Neural progenitor cell (in vitro differentiated cells): ENCODE results near the gene IGSF6. TPM values are rescaled to one million over a fixed set of nuclear protein-coding genes. Genes with fewer than 3 reads are reported as not detected.
A peak's percentile ranks its signal among the peaks of the same experiment; 100 is the strongest.

Source experiments
- DNase-seq: peaks from one replicate; pipeline ENCODE4 v3.0.0-alpha.2; 2016; ENCODE audit warnings: low spot score
- H2AFZ ChIP-seq: fragments of 200-600 bp; sonication (generic); replicated peaks from 2 replicates; pipeline ENCODE4 v1.6.1; 2016; ENCODE audit warnings: antibody characterized with exemption
- H3F3A ChIP-seq: fragments of 200-600 bp; sonication (generic); 2 replicates; pipeline ENCODE4 v1.6.1; 2016; ENCODE audit warnings: antibody characterized with exemption, low read depth
- H3K27ac ChIP-seq: fragments of 200-600 bp; sonication (generic); 2 replicates; pipeline ENCODE4 v1.5.1; 2016; ENCODE audit warnings: mild to moderate bottlenecking
- H3K27me3 ChIP-seq: fragments of 200-600 bp; sonication (generic); 2 replicates; pipeline ENCODE4 v1.6.1; 2016; ENCODE audit warnings: mild to moderate bottlenecking, moderate library complexity
- H3K36me3 ChIP-seq: fragments of 200-600 bp; sonication (generic); 2 replicates; pipeline ENCODE4 v1.5.1; 2016
- H3K4me1 ChIP-seq: fragments of 200-600 bp; sonication (generic); 2 replicates; pipeline ENCODE4 v1.6.1; 2016; ENCODE audit warnings: mixed run types
- H3K4me2 ChIP-seq: fragments of 200-600 bp; sonication (generic); 2 replicates; pipeline ENCODE4 v1.6.1; 2016
- H3K4me3 ChIP-seq: fragments of 200-600 bp; sonication (generic); 2 replicates; pipeline ENCODE4 v1.5.1; 2016
- H3K79me2 ChIP-seq: fragments of 200-600 bp; sonication (generic); 2 replicates; pipeline ENCODE4 v1.6.1; 2016; ENCODE audit warnings: low read depth
- H3K9ac ChIP-seq: fragments of 200-600 bp; sonication (generic); 2 replicates; pipeline ENCODE4 v1.6.1; 2016
- H3K9me3 ChIP-seq: fragments of 200-600 bp; sonication (generic); 2 replicates; pipeline ENCODE4 v1.5.1; 2016; ENCODE audit warnings: low read depth
- H4K20me1 ChIP-seq: fragments of 200-600 bp; sonication (generic); 2 replicates; pipeline ENCODE4 v1.6.1; 2016; ENCODE audit warnings: low read depth
- H3K27ac Mint-ChIP-seq: 3 replicates; pipeline ENCODE4 v1.8.0; 2021; ENCODE audit warnings: mixed read lengths
- H3K27me3 Mint-ChIP-seq: 2 replicates; pipeline ENCODE4 v1.8.0; 2022; ENCODE audit warnings: low read depth, mild to moderate bottlenecking, inconsistent platforms, moderate library complexity, mixed read lengths; ENCODE audit not compliant: insufficient read depth
- H3K36me3 Mint-ChIP-seq: 3 replicates; pipeline ENCODE4 v1.8.0; 2021; ENCODE audit warnings: mixed read lengths
- H3K4me1 Mint-ChIP-seq: 3 replicates; pipeline ENCODE4 v1.8.0; 2021; ENCODE audit warnings: mixed read lengths
- H3K4me3 Mint-ChIP-seq: 3 replicates; pipeline ENCODE4 v1.8.0; 2021; ENCODE audit warnings: mild to moderate bottlenecking, moderate library complexity, mixed read lengths
- H3K9me3 Mint-ChIP-seq: 3 replicates; pipeline ENCODE4 v1.8.0; 2020; ENCODE audit warnings: mixed read lengths
- CTCF ChIP-seq: fragments of 200-600 bp; sonication (generic); IDR thresholded peaks from 2 replicates; pipeline ENCODE4 v1.5.1; 2017; ENCODE audit warnings: antibody characterized with exemption, mild to moderate bottlenecking
- EZH2 ChIP-seq: fragments of 200-600 bp; sonication (generic); IDR thresholded peaks from 2 replicates; pipeline ENCODE4 v1.6.1; 2017; ENCODE audit warnings: antibody characterized with exemption, mild to moderate bottlenecking, moderate library complexity
- EZH2phosphoT487 ChIP-seq: fragments of 200-600 bp; sonication (generic); IDR thresholded peaks from 2 replicates; pipeline ENCODE4 v1.6.1; 2017; ENCODE audit warnings: antibody characterized with exemption
- total RNA-seq: library from RNA; depleted of rRNA; stranded (reverse); fragments of >200 nt; gene quantifications from 2 replicates; pipeline ENCODE4 v1.2.3, GENCODE V29; 2015; ENCODE audit warnings: low replicate concordance

Gene IGSF6
- total RNA-seq, 1 donor from 2014 or later, result not detected

DNA sequence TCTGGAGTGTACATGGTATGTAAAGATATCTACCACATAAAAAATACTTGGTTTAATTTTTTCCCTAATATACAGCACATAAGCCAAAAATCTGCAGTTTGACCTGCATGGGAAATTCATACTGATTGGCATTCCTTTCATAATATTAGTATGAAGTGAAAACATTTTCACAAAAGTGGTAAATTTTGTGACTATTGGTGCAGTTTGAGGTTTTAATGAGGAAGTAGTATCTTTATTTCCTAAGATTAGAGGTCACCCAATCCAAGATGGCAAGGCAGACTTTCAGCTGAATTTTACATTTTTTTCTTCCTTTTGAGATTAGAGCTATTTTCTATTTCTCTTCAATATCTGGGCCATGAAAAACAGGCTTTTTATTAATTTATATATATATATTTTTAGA, 31.8 kb downstream of the IGSF6 start:
- no peaks in the 10 kb centered on the region for H3K4me1 Mint-ChIP-seq
- H3K27me3 Mint-ChIP-seq, result no peaks in the 10 kb centered on the region
- no peak for TF ChIP-seq CTCF
- H3K4me3 Mint-ChIP-seq, result no peak overlapping the region
- H3K27ac Mint-ChIP-seq, result no peak overlapping the region
- no peaks in the 10 kb centered on the region for H3K27me3 ChIP-seq
- no peak overlapping the region for H3K9ac ChIP-seq
- peaks cover 3% of the 10 kb centered on the region for H4K20me1 ChIP-seq
- H3K79me2 ChIP-seq, result peaks cover 31% of the 10 kb centered on the region
- H3K36me3 ChIP-seq, result peaks cover 12% of the 10 kb centered on the region
- DNase-seq, result no peak
- no peak overlapping the region for H3K27ac ChIP-seq
- H3K4me1 ChIP-seq, result no peaks in the 10 kb centered on the region
- no peak overlapping the region for H3K4me2 ChIP-seq
- no peak overlapping the region for H2AFZ ChIP-seq
- no peak overlapping the region for H3K4me3 ChIP-seq
- peaks cover 17% of the 10 kb centered on the region for H3K36me3 Mint-ChIP-seq
- no peaks in the 10 kb centered on the region for H3F3A ChIP-seq
- no peaks in the 10 kb centered on the region for H3K9me3 ChIP-seq
- H3K9me3 Mint-ChIP-seq, result no peaks in the 10 kb centered on the region

- no peak overlapping the region for H2AFZ ChIP-seq
- H4K20me1 ChIP-seq, result peaks cover 3% of the 10 kb centered on the region
- TF ChIP-seq CTCF (no peak), EZH2 (no peak), EZH2phosphoT487 (no peak)
- Mint-ChIP-seq H3K9me3 (no peaks in the 10 kb centered on the region), H3K27me3 (no peaks in the 10 kb centered on the region), H3K36me3 (peaks cover 16% of the 10 kb centered on the region), H3K27ac (peak overlapping the region; percentile 33), H3K4me1 (no peaks in the 10 kb centered on the region), H3K4me3 (no peak overlapping the region)
- H3F3A ChIP-seq, result no peaks in the 10 kb centered on the region
- no peak overlapping the region for H3K27ac ChIP-seq
- H3K4me1 ChIP-seq, result no peaks in the 10 kb centered on the region
- H3K36me3 ChIP-seq, result peaks cover 8% of the 10 kb centered on the region
- H3K9ac ChIP-seq, result no peak overlapping the region
- H3K4me2 ChIP-seq, result no peak overlapping the region
- H3K27me3 ChIP-seq, result no peaks in the 10 kb centered on the region
- no peak overlapping the region for H3K4me3 ChIP-seq
- peaks cover 38% of the 10 kb centered on the region for H3K79me2 ChIP-seq
- no peak for DNase-seq
- no peaks in the 10 kb centered on the region for H3K9me3 ChIP-seq
Measured at GRCh38 chr16:21619765-21620425, 32.5 kb downstream of the IGSF6 start.

GRCh38 chr16:21618281-21618680, 34.1 kb downstream of the IGSF6 start:
- DNase-seq, result no peak
- H3K9me3 Mint-ChIP-seq, result no peaks in the 10 kb centered on the region
- no peak for TF ChIP-seq EZH2phosphoT487
- TF ChIP-seq CTCF, result no peak
- no peak for TF ChIP-seq EZH2
- peaks cover 15% of the 10 kb centered on the region for H4K20me1 ChIP-seq
- no peak overlapping the region for H3K27ac Mint-ChIP-seq
- no peak overlapping the region for H2AFZ ChIP-seq
- no peak overlapping the region for H3K27ac ChIP-seq
- no peaks in the 10 kb centered on the region for H3K4me1 Mint-ChIP-seq
- peaks cover 54% of the 10 kb centered on the region for H3K79me2 ChIP-seq
- no peaks in the 10 kb centered on the region for H3K4me1 ChIP-seq
- no peak overlapping the region for H3K9ac ChIP-seq
- no peak overlapping the region for H3K4me2 ChIP-seq
- peaks cover 7% of the 10 kb centered on the region for H3K36me3 ChIP-seq
- H3K27me3 ChIP-seq, result no peaks in the 10 kb centered on the region
- H3K9me3 ChIP-seq, result no peaks in the 10 kb centered on the region
- H3K36me3 Mint-ChIP-seq, result peaks cover 16% of the 10 kb centered on the region
- no peaks in the 10 kb centered on the region for H3K27me3 Mint-ChIP-seq
- no peaks in the 10 kb centered on the region for H3F3A ChIP-seq
- H3K4me3 ChIP-seq, result no peak overlapping the region
- H3K4me3 Mint-ChIP-seq, result no peak overlapping the region
